Endodermal cell (in vitro differentiated cells): Measurements from ENCODE around the gene SHISA4. TPM values are rescaled to one million over a fixed set of nuclear protein-coding genes. Genes with fewer than 3 reads are reported as not detected.

Source experiments
- DNase-seq: peaks from one replicate; pipeline ENCODE4 v3.0.0-alpha.2; 2017
- H3K27ac ChIP-seq: 2 replicates; pipeline ENCODE4 v1.5.1; 2013; ENCODE audit warnings: mild to moderate bottlenecking, low read depth, low read length, moderate library complexity
- H3K27me3 ChIP-seq: 2 replicates; pipeline ENCODE4 v1.6.1; 2013; ENCODE audit warnings: mild to moderate bottlenecking, low read length, moderate library complexity; ENCODE audit not compliant: insufficient read depth, control insufficient read depth, poor library complexity, severe bottlenecking
- H3K36me3 ChIP-seq: 2 replicates; pipeline ENCODE4 v1.7.0; 2013; ENCODE audit warnings: mild to moderate bottlenecking, low read length, moderate library complexity; ENCODE audit not compliant: control insufficient read depth, insufficient read depth
- H3K4me1 ChIP-seq: one replicate; pipeline ENCODE4 v1.7.0; 2013; ENCODE audit warnings: low read length; ENCODE audit not compliant: control insufficient read depth, insufficient read depth
- H3K4me3 ChIP-seq: 2 replicates; pipeline ENCODE4 v1.5.1; 2013; ENCODE audit warnings: mild to moderate bottlenecking, low read length, moderate library complexity
- H3K9ac ChIP-seq: 2 replicates; pipeline ENCODE4 v1.6.1; 2013; ENCODE audit warnings: mild to moderate bottlenecking, low read length, moderate library complexity; ENCODE audit not compliant: poor library complexity, severe bottlenecking; ENCODE audit errors: extremely low read depth
- H3K9me3 ChIP-seq: 2 replicates; pipeline ENCODE4 v1.6.1; 2013; ENCODE audit warnings: mild to moderate bottlenecking, low read length, moderate library complexity; ENCODE audit not compliant: control insufficient read depth
- H3K27ac Mint-ChIP-seq: 2 replicates; pipeline ENCODE4 v1.8.0; 2020; ENCODE audit warnings: mixed read lengths
- H3K27me3 Mint-ChIP-seq: 2 replicates; pipeline ENCODE4 v1.8.0; 2021; ENCODE audit warnings: mild to moderate bottlenecking, mixed read lengths; ENCODE audit not compliant: insufficient read depth
- H3K36me3 Mint-ChIP-seq: 2 replicates; pipeline ENCODE4 v1.8.0; 2020; ENCODE audit warnings: low read depth, mixed read lengths
- H3K4me1 Mint-ChIP-seq: 2 replicates; pipeline ENCODE4 v1.8.0; 2020; ENCODE audit warnings: mixed read lengths
- H3K4me3 Mint-ChIP-seq: 2 replicates; pipeline ENCODE4 v1.8.0; 2020; ENCODE audit warnings: mild to moderate bottlenecking, moderate library complexity, mixed read lengths
- H3K9me3 Mint-ChIP-seq: 2 replicates; pipeline ENCODE4 v1.8.0; 2020; ENCODE audit warnings: mild to moderate bottlenecking, mixed read lengths
- WGBS, 2 experiments: methylation state at CpG; one replicate each; pipeline versions ENCODE4 v1.1.5 to v1.1.7; 2013; ENCODE audit warnings: missing lambda C conversion rate in 2 of 2, mixed read lengths in 1 of 2; ENCODE audit not compliant: insufficient coverage in 1 of 2, insufficient read length in 1 of 2; 5-methylcytosine and 5-hydroxymethylcytosine counted together
- total RNA-seq, 2 donors: library from RNA; stranded (reverse); fragmentation: NEBNext Ultra II Directional in 1 of 2; extraction: Animal tissue kit (Norgen Biotek cat#: 25700) in 1 of 2; gene quantifications; 2 replicates in 1 of 2; 3 replicates in 1 of 2; pipeline ENCODE4 v1.2.1, GENCODE V29; 2021
- TF ChIP-seq, protein P1 (sequence below): fragments of 200-600 bp; sonication (generic); conservative IDR thresholded peaks from 2 replicates; pipeline ENCODE4 v1.5.0; 2021; ENCODE audit warnings: antibody characterized with exemption, mild to moderate bottlenecking

The SHISA4 gene
- total RNA-seq, 2 donors from 2014 or later: 5.8 to 7.3 TPM

DNA sequence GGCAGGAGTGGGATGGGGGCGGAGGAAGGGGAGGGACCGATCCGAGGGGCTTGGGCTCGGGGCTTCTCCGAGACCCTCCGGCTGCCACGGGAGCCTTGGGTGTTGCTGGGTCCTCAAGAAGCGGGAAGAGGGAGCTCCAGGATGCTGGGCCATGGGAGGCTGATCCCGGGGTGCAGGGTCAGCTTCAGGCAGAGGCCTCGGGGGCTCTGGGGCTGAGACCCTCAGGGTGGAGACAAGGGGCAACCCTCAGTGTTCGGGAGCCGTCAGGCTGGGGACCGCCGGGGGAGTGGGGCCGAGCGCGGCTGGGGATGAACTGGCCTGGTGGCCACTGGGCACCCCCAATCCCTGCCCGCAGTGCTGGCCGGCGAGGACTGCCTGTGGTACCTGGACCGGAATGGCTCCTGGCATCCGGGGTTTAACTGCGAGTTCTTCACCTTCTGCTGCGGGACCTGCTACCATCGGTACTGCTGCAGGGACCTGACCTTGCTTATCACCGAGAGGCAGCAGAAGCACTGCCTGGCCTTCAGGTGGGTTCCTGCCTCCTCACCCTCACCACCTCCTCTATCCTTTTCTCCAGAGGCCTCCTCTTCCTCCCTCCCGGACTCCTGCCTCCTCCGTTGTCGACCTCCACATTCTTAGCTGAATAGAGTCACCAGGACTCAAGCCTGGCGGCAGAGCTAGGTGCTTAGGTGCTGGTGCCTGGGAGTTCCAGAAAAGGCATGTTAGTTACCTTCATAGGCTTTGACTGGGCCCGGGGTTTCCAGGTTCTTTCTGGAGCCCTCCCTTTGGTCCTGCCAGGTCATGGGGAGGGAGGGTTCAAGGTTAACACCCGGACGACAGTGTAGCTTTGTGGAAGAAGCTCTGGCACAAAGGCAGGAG is 631 bp downstream of the SHISA4 start:
- Histone ChIP-seq H3K27me3 (peaks cover 30% of the 10 kb centered on the region), H3K4me1 (peaks cover 5% of the 10 kb centered on the region), H3K27ac (no peak overlapping the region), H3K9ac (no peak overlapping the region), H3K36me3 (no peaks in the 10 kb centered on the region), H3K4me3 (peak overlapping the region; percentile 76), H3K9me3 (no peaks in the 10 kb centered on the region)
- H3K9me3 Mint-ChIP-seq: no peaks in the 10 kb centered on the region
- peak overlapping the region; percentile 61 for H3K4me3 Mint-ChIP-seq
- H3K27ac Mint-ChIP-seq: no peak overlapping the region
- peaks cover 16% of the 10 kb centered on the region for H3K4me1 Mint-ChIP-seq
- TF ChIP-seq, protein P1, sequence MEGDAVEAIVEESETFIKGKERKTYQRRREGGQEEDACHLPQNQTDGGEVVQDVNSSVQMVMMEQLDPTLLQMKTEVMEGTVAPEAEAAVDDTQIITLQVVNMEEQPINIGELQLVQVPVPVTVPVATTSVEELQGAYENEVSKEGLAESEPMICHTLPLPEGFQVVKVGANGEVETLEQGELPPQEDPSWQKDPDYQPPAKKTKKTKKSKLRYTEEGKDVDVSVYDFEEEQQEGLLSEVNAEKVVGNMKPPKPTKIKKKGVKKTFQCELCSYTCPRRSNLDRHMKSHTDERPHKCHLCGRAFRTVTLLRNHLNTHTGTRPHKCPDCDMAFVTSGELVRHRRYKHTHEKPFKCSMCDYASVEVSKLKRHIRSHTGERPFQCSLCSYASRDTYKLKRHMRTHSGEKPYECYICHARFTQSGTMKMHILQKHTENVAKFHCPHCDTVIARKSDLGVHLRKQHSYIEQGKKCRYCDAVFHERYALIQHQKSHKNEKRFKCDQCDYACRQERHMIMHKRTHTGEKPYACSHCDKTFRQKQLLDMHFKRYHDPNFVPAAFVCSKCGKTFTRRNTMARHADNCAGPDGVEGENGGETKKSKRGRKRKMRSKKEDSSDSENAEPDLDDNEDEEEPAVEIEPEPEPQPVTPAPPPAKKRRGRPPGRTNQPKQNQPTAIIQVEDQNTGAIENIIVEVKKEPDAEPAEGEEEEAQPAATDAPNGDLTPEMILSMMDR: no peak
- no peaks in the 10 kb centered on the region for H3K36me3 Mint-ChIP-seq
- 43 to 59% methylated on average over 14 to 33 of the region's 33 CpGs for WGBS, 2 experiments
- H3K27me3 Mint-ChIP-seq: peaks cover 30% of the 10 kb centered on the region
- DNase-seq: peak; percentile 68

DNA sequence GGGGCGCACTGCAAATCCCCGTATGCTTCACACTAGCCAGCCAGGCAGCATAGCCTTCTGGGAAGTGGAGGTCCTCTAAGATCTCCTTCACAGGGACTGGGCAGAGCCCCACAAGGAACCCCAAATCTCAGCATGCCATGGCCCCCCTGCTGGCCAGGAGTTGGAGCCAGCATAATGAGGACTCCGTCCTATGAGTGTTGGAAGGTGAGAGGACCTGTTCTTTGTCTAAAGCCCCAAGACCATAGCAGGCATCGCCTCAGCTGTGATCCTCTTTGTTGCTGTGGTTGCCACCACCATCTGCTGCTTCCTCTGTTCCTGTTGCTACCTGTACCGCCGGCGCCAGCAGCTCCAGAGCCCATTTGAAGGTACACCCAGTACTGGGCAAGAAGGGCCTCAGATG is 1.5 kb downstream of the SHISA4 start:
- H3K4me1 Mint-ChIP-seq: peaks cover 15% of the 10 kb centered on the region
- Histone ChIP-seq H3K36me3 (no peaks in the 10 kb centered on the region), H3K9me3 (no peaks in the 10 kb centered on the region), H3K4me1 (peaks cover 5% of the 10 kb centered on the region), H3K4me3 (no peak overlapping the region), H3K9ac (no peak overlapping the region), H3K27ac (no peak overlapping the region), H3K27me3 (peaks cover 30% of the 10 kb centered on the region)
- peaks cover 30% of the 10 kb centered on the region for H3K27me3 Mint-ChIP-seq
- no peak overlapping the region for H3K27ac Mint-ChIP-seq
- no peak for DNase-seq
- 94 to 100% methylated on average over 3 to 7 of the region's 7 CpGs for WGBS, 2 experiments
- no peaks in the 10 kb centered on the region for H3K36me3 Mint-ChIP-seq
- TF ChIP-seq, protein P1: no peak
- H3K4me3 Mint-ChIP-seq: no peak overlapping the region
- no peaks in the 10 kb centered on the region for H3K9me3 Mint-ChIP-seq

DNA sequence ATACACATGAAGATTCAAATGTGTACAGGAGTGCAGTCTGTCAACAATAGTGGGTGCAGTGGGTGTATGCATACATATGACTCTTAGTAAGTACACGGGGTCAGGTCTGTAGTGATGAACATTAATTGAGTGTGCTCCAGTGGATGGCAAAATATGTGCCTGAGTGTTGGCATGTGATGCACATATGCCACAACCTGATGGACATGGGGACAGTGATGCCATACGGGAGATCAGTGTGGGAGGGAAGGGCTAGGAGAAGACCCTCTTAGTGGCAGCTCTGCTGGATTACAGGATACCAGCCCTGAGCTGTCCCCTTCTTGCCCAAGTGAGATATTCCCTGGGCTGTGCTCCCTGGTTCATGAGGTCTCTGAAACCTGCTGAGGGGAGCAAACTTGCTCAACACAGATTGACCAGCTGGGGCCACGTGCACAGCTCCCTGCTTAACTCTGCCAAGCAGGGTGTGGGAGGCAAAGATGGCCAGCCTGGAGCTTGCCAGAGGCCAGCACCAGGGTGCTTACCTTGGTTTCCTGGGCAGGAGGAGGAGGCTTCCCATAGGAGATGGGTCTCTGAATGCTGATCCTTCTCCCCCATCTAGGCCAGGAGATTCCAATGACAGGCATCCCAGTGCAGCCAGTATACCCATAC is 2.2 kb downstream of the SHISA4 start:
- H3K9ac ChIP-seq: no peak overlapping the region
- Mint-ChIP-seq H3K27me3 (peaks cover 30% of the 10 kb centered on the region), H3K36me3 (no peaks in the 10 kb centered on the region), H3K4me1 (peaks cover 9% of the 10 kb centered on the region), H3K27ac (no peak overlapping the region), H3K9me3 (no peaks in the 10 kb centered on the region), H3K4me3 (no peak overlapping the region)
- peaks cover 30% of the 10 kb centered on the region for H3K27me3 ChIP-seq
- H3K4me3 ChIP-seq: no peak overlapping the region
- TF ChIP-seq, protein P1: no peak
- no peak overlapping the region for H3K27ac ChIP-seq
- H3K36me3 ChIP-seq: no peaks in the 10 kb centered on the region
- no peak for DNase-seq
- no peaks in the 10 kb centered on the region for H3K9me3 ChIP-seq
- WGBS, 2 experiments: 89% methylated on average over 3 of the region's 3 CpGs
- H3K4me1 ChIP-seq: peaks cover 2% of the 10 kb centered on the region
